ENCODE measurements around the gene TBC1D32.

- no peak for TF ChIP-seq CTCF (IDR thresholded peaks at IDR 0.05)
- TF ChIP-seq POLR2A (IDR thresholded peaks at IDR 0.05) = no peak
These were observed 174.0 kb downstream of the TBC1D32 start for GRCh38 chr6:121160276-121160675.
